Neural progenitor cell (in vitro differentiated cells): ENCODE measurements around the gene CALHM2. TPM values are rescaled to one million over a fixed set of nuclear protein-coding genes. Genes with fewer than 3 reads are reported as not detected.

Source experiments
- DNase-seq: peaks from one replicate; pipeline ENCODE4 v3.0.0-alpha.2; 2016; ENCODE audit warnings: low spot score
- H2AFZ ChIP-seq: fragments of 200-600 bp; sonication (generic); replicated peaks from 2 replicates; pipeline ENCODE4 v1.6.1; 2016; ENCODE audit warnings: antibody characterized with exemption
- H3F3A ChIP-seq: fragments of 200-600 bp; sonication (generic); 2 replicates; pipeline ENCODE4 v1.6.1; 2016; ENCODE audit warnings: antibody characterized with exemption, low read depth
- H3K27ac ChIP-seq: fragments of 200-600 bp; sonication (generic); 2 replicates; pipeline ENCODE4 v1.5.1; 2016; ENCODE audit warnings: mild to moderate bottlenecking
- H3K27me3 ChIP-seq: fragments of 200-600 bp; sonication (generic); 2 replicates; pipeline ENCODE4 v1.6.1; 2016; ENCODE audit warnings: mild to moderate bottlenecking, moderate library complexity
- H3K36me3 ChIP-seq: fragments of 200-600 bp; sonication (generic); 2 replicates; pipeline ENCODE4 v1.5.1; 2016
- H3K4me1 ChIP-seq: fragments of 200-600 bp; sonication (generic); 2 replicates; pipeline ENCODE4 v1.6.1; 2016; ENCODE audit warnings: mixed run types
- H3K4me2 ChIP-seq: fragments of 200-600 bp; sonication (generic); 2 replicates; pipeline ENCODE4 v1.6.1; 2016
- H3K4me3 ChIP-seq: fragments of 200-600 bp; sonication (generic); 2 replicates; pipeline ENCODE4 v1.5.1; 2016
- H3K79me2 ChIP-seq: fragments of 200-600 bp; sonication (generic); 2 replicates; pipeline ENCODE4 v1.6.1; 2016; ENCODE audit warnings: low read depth
- H3K9ac ChIP-seq: fragments of 200-600 bp; sonication (generic); 2 replicates; pipeline ENCODE4 v1.6.1; 2016
- H3K9me3 ChIP-seq: fragments of 200-600 bp; sonication (generic); 2 replicates; pipeline ENCODE4 v1.5.1; 2016; ENCODE audit warnings: low read depth
- H4K20me1 ChIP-seq: fragments of 200-600 bp; sonication (generic); 2 replicates; pipeline ENCODE4 v1.6.1; 2016; ENCODE audit warnings: low read depth
- H3K27ac Mint-ChIP-seq: 3 replicates; pipeline ENCODE4 v1.8.0; 2021; ENCODE audit warnings: mixed read lengths
- H3K27me3 Mint-ChIP-seq: 2 replicates; pipeline ENCODE4 v1.8.0; 2022; ENCODE audit warnings: low read depth, mild to moderate bottlenecking, inconsistent platforms, moderate library complexity, mixed read lengths; ENCODE audit not compliant: insufficient read depth
- H3K36me3 Mint-ChIP-seq: 3 replicates; pipeline ENCODE4 v1.8.0; 2021; ENCODE audit warnings: mixed read lengths
- H3K4me1 Mint-ChIP-seq: 3 replicates; pipeline ENCODE4 v1.8.0; 2021; ENCODE audit warnings: mixed read lengths
- H3K4me3 Mint-ChIP-seq: 3 replicates; pipeline ENCODE4 v1.8.0; 2021; ENCODE audit warnings: mild to moderate bottlenecking, moderate library complexity, mixed read lengths
- H3K9me3 Mint-ChIP-seq: 3 replicates; pipeline ENCODE4 v1.8.0; 2020; ENCODE audit warnings: mixed read lengths
- CTCF ChIP-seq: fragments of 200-600 bp; sonication (generic); IDR thresholded peaks from 2 replicates; pipeline ENCODE4 v1.5.1; 2017; ENCODE audit warnings: antibody characterized with exemption, mild to moderate bottlenecking
- EZH2 ChIP-seq: fragments of 200-600 bp; sonication (generic); IDR thresholded peaks from 2 replicates; pipeline ENCODE4 v1.6.1; 2017; ENCODE audit warnings: antibody characterized with exemption, mild to moderate bottlenecking, moderate library complexity
- EZH2phosphoT487 ChIP-seq: fragments of 200-600 bp; sonication (generic); IDR thresholded peaks from 2 replicates; pipeline ENCODE4 v1.6.1; 2017; ENCODE audit warnings: antibody characterized with exemption
- total RNA-seq: library from RNA; depleted of rRNA; stranded (reverse); fragments of >200 nt; gene quantifications from 2 replicates; pipeline ENCODE4 v1.2.3, GENCODE V29; 2015; ENCODE audit warnings: low replicate concordance

CALHM2 gene
- total RNA-seq, 1 donor from 2014 or later, result not detected

GRCh38 chr10:103495321-103495720 is 43.2 kb upstream of the CALHM2 start:
- H3K27me3 Mint-ChIP-seq, result peaks cover 27% of the 10 kb centered on the region
- no peak for TF ChIP-seq EZH2phosphoT487
- no peak for TF ChIP-seq CTCF
- no peak for TF ChIP-seq EZH2
- peak overlapping the region; percentile 90 for H3K4me3 Mint-ChIP-seq
- peaks cover 67% of the 10 kb centered on the region for H3K27me3 ChIP-seq
- no peaks in the 10 kb centered on the region for H3K9me3 ChIP-seq
- no peaks in the 10 kb centered on the region for H3K79me2 ChIP-seq
- H3F3A ChIP-seq, result peaks cover 15% of the 10 kb centered on the region
- DNase-seq, result no peak
- peaks cover 32% of the 10 kb centered on the region for H3K4me1 Mint-ChIP-seq
- peaks cover 12% of the 10 kb centered on the region for H3K4me1 ChIP-seq
- H3K36me3 Mint-ChIP-seq, result no peaks in the 10 kb centered on the region
- H4K20me1 ChIP-seq, result no peaks in the 10 kb centered on the region
- no peak overlapping the region for H2AFZ ChIP-seq
- H3K27ac ChIP-seq, result no peak overlapping the region
- no peak overlapping the region for H3K4me2 ChIP-seq
- no peak overlapping the region for H3K27ac Mint-ChIP-seq
- no peaks in the 10 kb centered on the region for H3K9me3 Mint-ChIP-seq
- no peaks in the 10 kb centered on the region for H3K36me3 ChIP-seq
- no peak overlapping the region for H3K9ac ChIP-seq
- H3K4me3 ChIP-seq, result no peak overlapping the region

- Histone ChIP-seq H3K4me2 (peak overlapping the region; percentile 100), H3K27ac (no peak overlapping the region), H4K20me1 (no peaks in the 10 kb centered on the region), H3K4me1 (peaks cover 6% of the 10 kb centered on the region), H3F3A (peaks cover 15% of the 10 kb centered on the region), H3K4me3 (peak overlapping the region; percentile 94), H3K9me3 (no peaks in the 10 kb centered on the region), H3K27me3 (peaks cover 67% of the 10 kb centered on the region), H3K36me3 (no peaks in the 10 kb centered on the region), H3K9ac (no peak overlapping the region), H3K79me2 (no peaks in the 10 kb centered on the region), H2AFZ (peak overlapping the region; percentile 93)
- H3K4me3 Mint-ChIP-seq, result peak overlapping the region; percentile 90
- TF ChIP-seq EZH2, result peak; percentile 75
- no peak for TF ChIP-seq CTCF
- TF ChIP-seq EZH2phosphoT487, result peak; percentile 54
- peaks cover 23% of the 10 kb centered on the region for H3K4me1 Mint-ChIP-seq
- peaks cover 27% of the 10 kb centered on the region for H3K27me3 Mint-ChIP-seq
- DNase-seq, result peak; percentile 57
- no peaks in the 10 kb centered on the region for H3K36me3 Mint-ChIP-seq
- H3K27ac Mint-ChIP-seq, result peak overlapping the region; percentile 60
- no peaks in the 10 kb centered on the region for H3K9me3 Mint-ChIP-seq
Measured at GRCh38 chr10:103493916-103494877, 42.0 kb upstream of the CALHM2 start.

GRCh38 chr10:103493362-103493915 is 41.3 kb upstream of the CALHM2 start, which contains the start of gene NEURL1:
NEURL1 (plus strand) TSS chr10:103493705; CDS start chr10:103494388, 683 bp downstream.
- no peaks in the 10 kb centered on the region for H3K36me3 ChIP-seq
- peak within 1 kb of the TSS; percentile 94 for H3K4me3 ChIP-seq
- peaks cover 15% of the 10 kb centered on the region for H3F3A ChIP-seq
- Mint-ChIP-seq H3K9me3 (no peaks in the 10 kb centered on the region), H3K4me3 (peak within 1 kb of the TSS; percentile 90), H3K27me3 (peaks cover 27% of the 10 kb centered on the region), H3K27ac (peak within 1 kb of the TSS; percentile 60), H3K4me1 (peaks cover 23% of the 10 kb centered on the region), H3K36me3 (no peaks in the 10 kb centered on the region)
- TF ChIP-seq CTCF (no peak), EZH2 (no peak), EZH2phosphoT487 (peak; percentile 14)
- H2AFZ ChIP-seq, result peak within 1 kb of the TSS; percentile 93
- no peak within 1 kb of the TSS for H3K9ac ChIP-seq
- H3K27me3 ChIP-seq, result peaks cover 67% of the 10 kb centered on the region
- no peak within 1 kb of the TSS for H3K27ac ChIP-seq
- no peaks in the 10 kb centered on the region for H3K9me3 ChIP-seq
- peaks cover 6% of the 10 kb centered on the region for H3K4me1 ChIP-seq
- no peaks in the 10 kb centered on the region for H4K20me1 ChIP-seq
- peak; percentile 94 for DNase-seq
- H3K4me2 ChIP-seq, result peak within 1 kb of the TSS; percentile 100
- no peaks in the 10 kb centered on the region for H3K79me2 ChIP-seq
